Fibroblast of villous mesenchyme (primary cell): ENCODE measurements around the gene DRAM1. TPM values are rescaled to one million over a fixed set of nuclear protein-coding genes. Genes with fewer than 3 reads are reported as not detected.
"Not testable (repeated sequence)": the region's sequence is repeated elsewhere in the genome, so short reads cannot be mapped to it uniquely, and the experiment has no call there.

Experiments used
- DNase-seq: peaks from one replicate; pipeline ENCODE4 v3.0.0-alpha.2; 2010; ENCODE audit warnings: low read depth
- H3K4me3 ChIP-seq: 2 replicates; pipeline ENCODE4 v1.5.1; 2011; ENCODE audit warnings: low read depth, mild to moderate bottlenecking, low read length
- total RNA-seq: library from RNA; depleted of rRNA; stranded (reverse); fragments of >200 nt; gene quantifications from 2 replicates; pipeline ENCODE4 v1.2.3, GENCODE V29; 2012
- TF ChIP-seq, protein P1 (sequence below): IDR thresholded peaks from 2 replicates; pipeline ENCODE4 v1.5.1; 2012; ENCODE audit warnings: low read depth, mild to moderate bottlenecking, low read length; ENCODE audit not compliant: insufficient read depth

The DRAM1 gene
- total RNA-seq, 1 donor, result 344 TPM

DNA sequence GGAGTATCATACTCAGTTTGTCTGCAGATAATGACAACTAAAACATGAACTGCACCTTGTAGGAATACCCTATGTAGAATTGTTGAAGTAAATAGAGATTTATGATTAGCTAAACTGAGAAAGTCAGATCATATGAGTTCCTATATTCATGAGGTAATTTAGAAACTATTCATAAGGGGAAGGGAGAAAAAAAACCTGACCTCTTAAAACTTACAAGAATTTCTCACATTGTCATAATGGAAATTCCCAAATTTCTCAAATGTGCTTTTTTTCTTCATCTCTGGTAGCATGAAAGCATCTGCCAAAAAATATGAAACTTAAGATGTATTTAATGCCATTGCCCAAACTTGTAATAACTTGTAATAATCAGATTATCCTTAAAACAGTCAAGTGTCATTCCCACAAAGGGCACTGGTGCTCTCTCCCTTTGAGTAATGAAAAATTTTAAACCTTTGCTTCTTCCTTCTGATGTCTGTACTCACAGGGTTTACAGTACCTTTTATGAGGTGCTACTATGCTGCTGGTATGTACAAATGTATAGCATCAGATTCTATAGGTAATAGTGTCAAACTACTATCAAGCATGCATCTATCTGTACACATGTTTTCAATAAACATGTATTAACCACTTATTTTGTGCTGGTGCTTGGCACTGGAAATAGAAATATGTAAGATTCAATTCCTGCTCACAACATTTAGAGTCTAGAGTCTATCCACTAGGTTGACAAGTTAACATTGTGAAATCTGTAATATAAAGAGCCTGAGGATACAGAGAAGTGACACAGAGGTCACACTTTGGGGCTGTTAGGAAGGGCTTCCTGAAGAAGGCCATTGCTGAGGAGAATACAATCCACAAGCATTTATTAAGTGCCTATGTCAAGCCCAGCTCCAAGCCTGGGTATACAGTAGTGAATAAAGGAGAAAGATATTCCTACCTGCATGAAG, 17.4 kb upstream of the DRAM1 start:
- TF ChIP-seq, protein P1, sequence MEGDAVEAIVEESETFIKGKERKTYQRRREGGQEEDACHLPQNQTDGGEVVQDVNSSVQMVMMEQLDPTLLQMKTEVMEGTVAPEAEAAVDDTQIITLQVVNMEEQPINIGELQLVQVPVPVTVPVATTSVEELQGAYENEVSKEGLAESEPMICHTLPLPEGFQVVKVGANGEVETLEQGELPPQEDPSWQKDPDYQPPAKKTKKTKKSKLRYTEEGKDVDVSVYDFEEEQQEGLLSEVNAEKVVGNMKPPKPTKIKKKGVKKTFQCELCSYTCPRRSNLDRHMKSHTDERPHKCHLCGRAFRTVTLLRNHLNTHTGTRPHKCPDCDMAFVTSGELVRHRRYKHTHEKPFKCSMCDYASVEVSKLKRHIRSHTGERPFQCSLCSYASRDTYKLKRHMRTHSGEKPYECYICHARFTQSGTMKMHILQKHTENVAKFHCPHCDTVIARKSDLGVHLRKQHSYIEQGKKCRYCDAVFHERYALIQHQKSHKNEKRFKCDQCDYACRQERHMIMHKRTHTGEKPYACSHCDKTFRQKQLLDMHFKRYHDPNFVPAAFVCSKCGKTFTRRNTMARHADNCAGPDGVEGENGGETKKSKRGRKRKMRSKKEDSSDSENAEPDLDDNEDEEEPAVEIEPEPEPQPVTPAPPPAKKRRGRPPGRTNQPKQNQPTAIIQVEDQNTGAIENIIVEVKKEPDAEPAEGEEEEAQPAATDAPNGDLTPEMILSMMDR, result no peak
- peak; percentile 34 for DNase-seq
- H3K4me3 ChIP-seq, result no peak overlapping the region

DNA sequence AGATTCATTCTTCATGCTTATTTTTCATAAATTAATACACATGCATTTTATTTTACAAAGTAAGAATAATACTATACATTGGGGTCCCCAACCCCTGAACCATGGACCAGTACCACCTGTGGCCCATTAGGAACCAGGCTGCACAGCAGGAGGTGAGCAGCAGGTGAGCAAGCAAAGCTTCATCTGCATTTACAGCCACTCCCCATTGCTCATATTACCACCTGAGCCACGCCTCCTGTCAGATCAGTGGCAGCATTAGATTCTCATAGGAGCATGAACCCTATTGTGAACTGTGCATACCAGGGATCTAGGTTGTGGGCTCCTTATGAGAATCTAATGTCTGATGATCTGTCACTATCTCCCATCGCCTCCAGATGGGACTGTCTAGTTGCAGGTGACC, 15.7 kb upstream of the DRAM1 start:
- not testable (repeated sequence) for DNase-seq

DNA sequence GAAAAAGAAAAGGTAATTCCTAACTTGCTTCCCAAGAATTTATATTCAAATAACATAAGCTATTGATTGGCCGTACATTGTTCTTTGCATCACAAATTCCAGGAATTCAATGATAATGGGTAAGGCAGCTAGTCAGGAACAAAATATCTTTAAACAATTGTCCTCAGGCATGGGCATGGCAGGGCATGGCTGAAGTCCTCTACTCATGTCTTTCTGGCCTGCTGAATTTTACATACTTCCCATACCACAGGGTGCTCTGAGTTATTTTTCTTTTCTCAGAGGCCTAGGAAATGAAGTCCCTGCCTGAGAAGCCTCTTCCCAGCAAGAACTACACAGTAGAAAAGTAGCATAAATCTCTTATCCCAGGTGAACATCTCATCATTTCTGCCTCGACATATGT, 15.1 kb upstream of the DRAM1 start:
- H3K4me3 ChIP-seq, result no peak overlapping the region
- DNase-seq, result no peak
- TF ChIP-seq, protein P1, result no peak

More for the DNA sequence above, 15.7 kb upstream of the DRAM1 start:
- not testable (repeated sequence) for H3K4me3 ChIP-seq

DNA sequence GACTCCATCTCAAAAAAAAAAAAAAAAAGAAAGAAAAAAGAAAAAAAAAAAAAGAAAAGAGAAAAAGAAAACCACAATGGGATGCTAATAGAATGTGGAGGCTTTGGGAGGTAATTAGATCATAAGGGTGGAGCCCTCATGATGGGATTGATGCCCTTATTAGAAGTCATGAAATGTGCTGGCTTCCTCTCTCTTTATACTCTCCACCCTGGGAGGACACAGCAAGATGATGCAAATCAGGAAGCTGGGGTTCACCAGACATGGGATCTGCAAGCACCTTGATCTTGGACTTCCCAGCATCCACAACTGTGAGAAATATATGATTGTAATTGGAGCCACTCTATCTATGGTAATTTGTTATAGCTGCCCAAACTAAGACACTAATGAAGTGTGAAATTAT, 13.4 kb upstream of the DRAM1 start:
- TF ChIP-seq, protein P1, result no peak
- DNase-seq, result no peak
- H3K4me3 ChIP-seq, result no peak overlapping the region

DNA sequence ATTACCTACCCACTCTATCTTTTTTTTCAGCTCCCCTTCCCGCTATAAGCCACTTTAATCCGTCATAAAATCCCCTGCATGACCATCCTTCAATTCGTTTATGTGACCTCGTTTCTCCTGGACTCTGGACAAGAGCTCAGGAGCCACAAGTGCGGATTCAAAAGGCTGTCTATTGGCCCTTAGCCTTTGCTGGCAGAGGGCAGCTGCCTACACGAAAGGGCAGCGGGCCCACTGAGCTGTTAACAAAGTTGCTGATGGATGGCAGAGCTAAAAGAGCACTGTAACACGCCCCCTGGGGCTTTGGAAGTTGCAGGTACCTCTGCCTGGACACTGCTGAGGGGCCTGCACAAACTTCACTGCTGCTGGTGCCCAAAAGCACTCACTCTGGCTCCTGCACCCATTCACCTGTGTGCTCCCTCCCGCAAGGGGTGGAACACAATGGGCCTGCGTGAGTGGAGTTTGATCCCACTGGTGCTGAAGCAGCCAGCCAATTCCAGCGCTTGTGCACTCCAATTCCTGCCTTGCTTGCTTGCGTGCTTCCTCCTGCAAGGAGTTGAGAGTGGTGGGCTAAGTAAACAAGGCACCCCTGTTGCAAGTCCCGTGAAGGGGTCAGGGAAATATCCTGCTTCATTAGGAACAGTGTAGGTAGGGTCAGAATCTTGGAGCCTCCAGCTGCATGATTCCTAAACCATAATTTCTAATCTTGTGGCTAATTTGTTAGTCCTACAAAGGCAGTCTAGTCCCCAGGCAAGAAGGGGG, 10.6 kb upstream of the DRAM1 start:
- TF ChIP-seq, protein P1, result no peak

DNA sequence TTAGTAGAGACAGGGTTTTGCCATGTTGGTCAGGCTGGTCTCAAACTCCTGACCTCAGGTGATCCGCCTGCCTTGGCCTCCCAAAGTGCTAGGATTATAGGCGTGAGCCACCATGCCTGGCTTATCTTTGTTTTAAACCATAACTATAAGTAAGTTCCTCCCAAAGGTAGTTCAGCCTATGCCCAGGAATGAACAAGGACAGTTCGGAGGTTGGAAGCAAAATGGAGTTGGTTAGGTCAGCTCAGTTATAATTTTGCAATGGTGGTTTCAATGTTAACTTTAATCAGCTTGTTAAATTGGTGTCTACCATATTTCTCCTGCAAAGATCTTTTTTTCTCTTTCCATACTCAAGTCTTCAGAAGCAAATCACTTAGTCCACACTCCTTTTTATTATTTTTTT, 9.8 kb upstream of the DRAM1 start:
- not testable (repeated sequence) for DNase-seq, H3K4me3 ChIP-seq

More for the DNA sequence above, 10.6 kb upstream of the DRAM1 start:
- H3K4me3 ChIP-seq, result no peak overlapping the region
- no peak for DNase-seq

DNA sequence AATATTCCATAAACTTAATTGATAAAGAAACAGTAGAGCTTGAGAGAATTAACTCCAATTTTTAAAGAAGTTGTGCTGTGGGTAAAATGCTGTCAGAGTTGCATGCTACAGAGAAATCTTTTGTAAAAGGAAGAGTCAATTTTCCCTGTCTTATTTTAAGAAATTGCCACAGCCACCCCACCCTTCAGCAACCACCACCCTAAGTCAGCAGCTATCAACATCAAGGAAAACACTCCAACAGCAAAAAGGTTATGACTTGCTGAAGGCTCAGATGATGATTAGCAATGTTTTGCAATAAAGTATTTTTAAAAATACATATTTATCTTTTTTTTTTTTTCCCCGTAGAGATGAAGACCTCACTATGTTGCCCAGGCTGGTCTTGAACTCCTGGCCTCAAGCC, 6.5 kb upstream of the DRAM1 start:
- TF ChIP-seq, protein P1, result no peak
- H3K4me3 ChIP-seq, result no peak overlapping the region
- DNase-seq, result no peak

DNA sequence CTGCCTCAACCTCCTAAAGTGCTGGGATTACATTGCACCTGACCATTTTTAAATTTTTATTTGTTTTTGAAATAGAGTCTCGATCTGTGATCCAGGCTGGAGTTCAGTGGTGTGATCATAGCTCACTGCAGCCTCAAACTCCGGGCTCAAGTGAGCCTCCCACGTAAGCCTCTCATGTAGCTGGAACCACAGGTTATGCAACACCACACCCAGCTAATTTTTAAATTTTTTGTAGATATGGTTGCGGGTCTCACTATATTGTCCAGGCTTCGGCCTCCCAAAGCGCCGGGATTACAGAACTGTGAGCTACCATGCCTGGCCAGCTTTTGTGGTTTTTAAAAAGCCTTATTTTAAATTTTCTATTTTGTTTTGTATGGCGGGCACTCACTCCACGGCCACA, 2.2 kb upstream of the DRAM1 start:
- TF ChIP-seq, protein P1, result no peak
- DNase-seq, result no peak
- no peak overlapping the region for H3K4me3 ChIP-seq
